Body of pancreas (tissue), 4 donors: ENCODE results near the gene C16orf74. TPM values are rescaled to one million over a fixed set of nuclear protein-coding genes. Genes with fewer than 3 reads are reported as not detected.

Source experiments
- ATAC-seq: fragments of 150-250 bp; one replicate; pipeline ENCODE4 v1.9.1; 2016
- DNase-seq, 4 donors: peaks; one replicate each; pipeline ENCODE4 v3.0.0-alpha.2; 2019
- H3K27ac ChIP-seq, 4 donors: fragments of 200-600 bp; sonication (generic); 1 replicate in 3 of 4; 2 replicates in 1 of 4; pipeline versions ENCODE4 v1.5.1 to v1.6.1; 2016 to 2019; ENCODE audit warnings: mild to moderate bottlenecking in 1 of 4, mixed read lengths in 1 of 4, moderate library complexity in 1 of 4
- H3K27me3 ChIP-seq, 2 donors: fragments of 200-600 bp; sonication (generic); one replicate each; pipeline ENCODE4 v1.6.0; 2016; ENCODE audit warnings: mild to moderate bottlenecking in 1 of 2
- H3K36me3 ChIP-seq, 2 donors: fragments of 200-600 bp; sonication (generic); replicated peaks in 1 of 2; 2 replicates each; pipeline ENCODE4 v1.5.1; 2016; ENCODE audit warnings: low read depth in 2 of 2; ENCODE audit not compliant: insufficient read depth in 1 of 2
- H3K4me1 ChIP-seq: fragments of 200-600 bp; sonication (generic); one replicate; pipeline ENCODE4 v1.6.0; 2016
- H3K4me3 ChIP-seq, 2 donors: fragments of 200-600 bp; sonication (generic); 1 replicate in 1 of 2; 2 replicates in 1 of 2; pipeline ENCODE4 v1.5.1; 2016 to 2019
- H3K9me3 ChIP-seq, 3 donors: fragments of 200-600 bp; sonication (generic); 1 replicate in 2 of 3; 2 replicates in 1 of 3; pipeline ENCODE4 v1.5.1; 2016
- POLR2A ChIP-seq, 3 donors: fragments of 450-650 bp; IDR thresholded peaks; one replicate each; pipeline ENCODE4 v1.6.1; 2016; ENCODE audit warnings: antibody characterized with exemption in 3 of 3, mild to moderate bottlenecking in 2 of 3
- WGBS, 2 donors: methylation state at CpG; one replicate each; pipeline ENCODE4 v1.1.5; 2017; 5-methylcytosine and 5-hydroxymethylcytosine counted together
- intact Hi-C: fragments of 100-400 bp; cut with DNase I; formaldehyde crosslinking; loops from one replicate; pipeline ENCODE4 v1.15.1; 2023
- total RNA-seq, 2 donors: library from RNA; depleted of rRNA; stranded (reverse); fragments of >200 nt; gene quantifications; one replicate each; pipeline ENCODE4 v1.1.0, GENCODE V29; 2016
- TF ChIP-seq, protein P1 (sequence below), 7 experiments: fragments of 450-650 bp in 4 of 7; fragments of 200-600 bp in 3 of 7; sonication (generic) in 3 of 7; IDR thresholded peaks; one replicate each; pipeline ENCODE4 v1.5.1; 2016 to 2019; ENCODE audit warnings: antibody characterized with exemption in 7 of 7

C16orf74 gene
- total RNA-seq, result 1 to 10 TPM; 1.0 to 5.9 TPM

DNA sequence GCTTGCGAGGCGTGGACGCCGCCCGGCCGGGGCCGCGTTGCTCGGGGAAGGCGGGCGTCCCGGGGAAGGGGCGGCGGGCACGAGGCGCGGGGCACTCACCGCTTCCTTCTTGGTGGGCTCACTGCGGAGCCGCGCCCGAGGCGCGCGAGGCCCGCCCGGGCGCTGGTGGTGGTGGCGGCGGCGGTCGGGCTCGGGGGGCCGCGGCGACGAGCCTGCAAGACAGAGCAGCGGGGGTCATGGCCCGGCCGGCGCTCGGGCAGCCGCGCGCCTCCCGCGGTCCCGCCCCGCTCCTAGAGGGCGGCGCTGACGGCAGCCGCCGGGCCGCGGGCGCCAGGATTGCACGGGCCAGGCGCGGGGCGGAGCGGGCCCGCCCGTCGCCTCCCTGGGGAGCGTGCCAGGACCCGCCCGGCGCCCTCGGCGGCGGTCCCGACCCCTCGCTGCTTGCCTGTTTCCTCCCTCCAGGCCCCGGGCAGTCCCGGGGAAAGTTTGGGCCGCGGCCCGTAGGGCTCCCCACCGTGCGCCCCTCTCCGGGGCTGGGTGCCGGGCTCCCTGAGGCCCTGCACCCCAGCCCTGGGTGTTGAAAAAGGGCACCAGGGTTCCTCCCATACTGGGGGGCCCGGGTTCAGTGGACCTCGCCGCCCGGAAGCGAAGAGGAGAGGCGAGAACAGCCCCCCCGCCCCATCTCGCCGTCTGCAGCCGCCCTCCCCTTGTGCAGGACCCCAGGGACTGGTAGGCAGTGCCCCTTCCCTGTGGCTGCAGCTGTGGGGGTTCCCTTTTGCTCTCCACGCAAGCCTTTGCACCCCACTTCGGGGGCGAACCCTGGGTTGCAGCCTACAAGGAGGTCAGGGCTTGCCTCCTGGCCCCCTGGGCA, at the start of gene C16orf74:
TSS of gene C16orf74 (minus strand) at position 270 of the 871 bp plus-strand sequence. CDS start 15,879 bp downstream, outside the sequence.
- no peaks in the 10 kb centered on the region for H3K9me3 ChIP-seq
- ATAC-seq (peak; percentile 69), DNase-seq (peak; percentile 36 to 71 (median 46))
- WGBS, 2 donors, result 11% methylated on average over 68 of the region's 96 CpGs; no CpG with 5 or more reads in 1 of the 2 donors
- no peak for TF ChIP-seq POLR2A (IDR thresholded peaks at IDR 0.05)
- TF ChIP-seq, protein P1, sequence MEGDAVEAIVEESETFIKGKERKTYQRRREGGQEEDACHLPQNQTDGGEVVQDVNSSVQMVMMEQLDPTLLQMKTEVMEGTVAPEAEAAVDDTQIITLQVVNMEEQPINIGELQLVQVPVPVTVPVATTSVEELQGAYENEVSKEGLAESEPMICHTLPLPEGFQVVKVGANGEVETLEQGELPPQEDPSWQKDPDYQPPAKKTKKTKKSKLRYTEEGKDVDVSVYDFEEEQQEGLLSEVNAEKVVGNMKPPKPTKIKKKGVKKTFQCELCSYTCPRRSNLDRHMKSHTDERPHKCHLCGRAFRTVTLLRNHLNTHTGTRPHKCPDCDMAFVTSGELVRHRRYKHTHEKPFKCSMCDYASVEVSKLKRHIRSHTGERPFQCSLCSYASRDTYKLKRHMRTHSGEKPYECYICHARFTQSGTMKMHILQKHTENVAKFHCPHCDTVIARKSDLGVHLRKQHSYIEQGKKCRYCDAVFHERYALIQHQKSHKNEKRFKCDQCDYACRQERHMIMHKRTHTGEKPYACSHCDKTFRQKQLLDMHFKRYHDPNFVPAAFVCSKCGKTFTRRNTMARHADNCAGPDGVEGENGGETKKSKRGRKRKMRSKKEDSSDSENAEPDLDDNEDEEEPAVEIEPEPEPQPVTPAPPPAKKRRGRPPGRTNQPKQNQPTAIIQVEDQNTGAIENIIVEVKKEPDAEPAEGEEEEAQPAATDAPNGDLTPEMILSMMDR (IDR thresholded peaks at IDR 0.05), result peak in 1 of 7 experiments; percentile 35
- no peak within 1 kb of the TSS for H3K27ac ChIP-seq
- no peaks in the 10 kb centered on the region for H3K27me3 ChIP-seq
- no peak within 1 kb of the TSS for H3K4me3 ChIP-seq
- H3K4me1 ChIP-seq, result peaks cover 47% of the 10 kb centered on the region
- no peaks in the 10 kb centered on the region for H3K36me3 ChIP-seq
- intact Hi-C loops, result no loop called here

DNA sequence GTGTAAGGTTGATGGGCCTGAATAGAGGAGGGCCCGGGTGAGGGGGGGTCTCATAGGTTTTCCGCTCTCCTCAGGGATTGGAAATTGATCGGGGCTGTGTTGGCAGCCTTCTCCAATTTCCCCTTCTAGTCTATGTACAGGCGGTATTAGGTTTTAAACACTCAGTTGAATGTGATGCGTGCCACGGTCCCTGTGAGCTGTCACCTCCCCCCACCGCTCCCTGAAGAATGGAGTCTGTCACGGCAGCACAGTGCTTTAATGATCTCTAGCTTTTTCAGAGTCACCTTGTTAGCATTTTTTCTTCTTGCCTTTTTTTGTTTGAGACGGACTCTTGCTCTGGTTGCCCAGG, 49.4 kb upstream of the C16orf74 start:
- H3K27me3 ChIP-seq, result no peaks in the 10 kb centered on the region
- peak overlapping the region; percentile 78 to 86 (median 78) for H3K27ac ChIP-seq
- 3 to 7% methylated on average over 9 of the region's 9 CpGs for WGBS, 2 donors
- ATAC-seq (no peak), DNase-seq (no peak)
- no peaks in the 10 kb centered on the region for H3K9me3 ChIP-seq
- intact Hi-C loops, result no loop called here
- H3K4me1 ChIP-seq, result peaks cover 27% of the 10 kb centered on the region
- peaks cover 7 to 15% of the 10 kb centered on the region in 2 donors for H3K36me3 ChIP-seq
- H3K4me3 ChIP-seq, result peak overlapping the region; percentile 90 to 91
- no peak for TF ChIP-seq POLR2A (IDR thresholded peaks at IDR 0.05)
- TF ChIP-seq, protein P1 (IDR thresholded peaks at IDR 0.05), result no peak

DNA sequence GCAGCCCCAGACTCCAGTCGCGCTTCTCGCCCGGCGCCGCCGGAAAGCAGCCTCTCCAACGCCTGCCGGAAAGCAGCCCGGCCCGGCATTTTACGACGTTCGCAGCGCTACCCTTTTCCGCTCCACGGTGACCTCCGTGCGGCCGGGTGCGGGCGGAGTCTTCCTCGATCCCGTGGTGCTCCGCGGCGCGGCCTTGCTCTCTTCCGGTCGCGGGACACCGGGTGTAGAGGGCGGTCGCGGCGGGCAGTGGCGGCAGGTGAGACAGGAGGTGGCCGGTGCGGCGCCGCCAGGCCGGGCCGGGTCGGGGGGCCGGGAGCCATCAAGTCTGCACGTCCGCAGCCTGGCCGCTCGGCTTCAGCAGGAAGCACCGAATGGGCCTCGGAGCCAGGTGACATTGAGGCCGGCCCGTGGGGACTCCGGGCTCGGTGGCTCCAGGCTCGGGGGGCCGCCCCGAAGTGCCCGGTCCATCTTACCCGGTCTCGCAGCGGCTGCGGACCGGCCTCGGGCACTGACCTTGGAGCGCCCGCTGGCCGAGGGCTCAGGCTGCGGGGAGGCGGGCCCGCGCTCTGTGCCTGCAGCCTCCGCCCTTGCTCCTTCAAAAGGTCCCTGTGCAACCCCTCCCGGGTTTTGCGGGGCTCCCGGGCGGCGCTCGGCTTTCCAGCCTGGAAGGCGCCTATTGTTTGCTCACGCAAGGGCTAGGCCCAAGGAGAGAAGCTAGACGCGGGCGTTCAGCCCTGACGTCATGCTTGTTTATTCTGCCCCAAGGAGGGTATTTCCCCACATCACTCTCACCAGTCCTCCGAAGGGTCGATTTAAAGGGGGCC, 48.8 kb upstream of the C16orf74 start, which contains the start of the genes COX4I1 and EMC8:
TSS of gene COX4I1 (plus strand) at position 199 of the 824 bp plus-strand sequence. CDS start 1,511 bp downstream, outside the sequence.
TSS of gene EMC8 (minus strand) at position 48 of the 824 bp plus-strand sequence. CDS start 249 bp downstream, outside the sequence.
- peak within 1 kb of the TSS; percentile 78 to 86 (median 78) for H3K27ac ChIP-seq
- DNase-seq, result peak; percentile 95 to 96 (median 96)
- no peaks in the 10 kb centered on the region for H3K9me3 ChIP-seq
- peak; percentile 98 for ATAC-seq
- H3K27me3 ChIP-seq, result no peaks in the 10 kb centered on the region
- TF ChIP-seq POLR2A (IDR thresholded peaks at IDR 0.05), result peak; percentile 76 to 89 (median 87)
- TF ChIP-seq, protein P1 (IDR thresholded peaks at IDR 0.05), result peak in 1 of 7 experiments; percentile 12
- H3K4me3 ChIP-seq, result peak within 1 kb of the TSS; percentile 90 to 91
- H3K4me1 ChIP-seq, result peaks cover 27% of the 10 kb centered on the region
- intact Hi-C loops, result no loop called here
- H3K36me3 ChIP-seq, result peaks cover 7 to 9% of the 10 kb centered on the region in 2 donors
- WGBS, 2 donors, result 0% methylated on average over 2 to 86 of the region's 87 CpGs

DNA sequence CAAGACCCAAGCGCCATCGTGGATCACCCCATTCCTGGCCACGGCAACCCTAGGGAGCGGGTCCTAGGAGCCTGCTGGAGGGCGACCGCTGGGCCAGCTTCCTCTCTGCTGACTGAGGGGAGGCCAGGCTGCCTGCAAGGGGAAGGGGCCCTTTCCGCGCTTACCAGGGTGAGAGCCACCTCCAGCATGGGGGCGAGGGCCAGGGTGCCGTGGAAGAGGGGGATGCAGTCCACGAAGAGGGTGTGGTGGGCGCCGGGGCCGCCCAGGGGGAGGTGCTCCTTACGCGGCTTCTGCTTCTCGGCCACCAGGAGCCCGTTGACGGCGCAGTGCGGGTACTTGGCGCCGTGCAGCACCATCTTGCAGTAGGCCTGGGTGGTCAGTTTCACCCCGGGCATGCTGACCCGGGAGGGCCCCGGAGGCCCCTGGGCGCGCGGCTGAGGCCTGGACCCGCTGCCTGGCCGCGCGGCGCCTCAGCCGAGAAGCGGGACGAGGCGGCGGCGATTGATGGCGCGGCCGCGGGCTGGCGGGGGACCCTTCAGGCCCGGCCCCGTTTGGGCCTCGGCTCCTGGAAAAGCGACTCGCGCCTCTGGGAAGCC, 48.1 kb upstream of the C16orf74 start:
- Histone ChIP-seq H3K4me1 (peaks cover 31% of the 10 kb centered on the region), H3K4me3 (peak overlapping the region; percentile 90 to 91), H3K27me3 (no peaks in the 10 kb centered on the region), H3K36me3 (peaks cover 7% of the 10 kb centered on the region in 2 donors), H3K9me3 (no peaks in the 10 kb centered on the region), H3K27ac (peak overlapping the region; percentile 78 to 86 (median 78))
- 1% methylated on average over 36 of the region's 51 CpGs; no CpG with 5 or more reads in 1 of the 2 donors for WGBS, 2 donors
- DNase-seq (peak in 3 of 4 donors; percentile 15 to 32 (median 21)), ATAC-seq (peak; percentile 9)
- intact Hi-C loops, result no loop called here
- TF ChIP-seq POLR2A (IDR thresholded peaks at IDR 0.05), result no peak
- TF ChIP-seq, protein P1 (IDR thresholded peaks at IDR 0.05), result no peak
